Mammary epithelial cell (primary cell): Measurements from ENCODE around the gene CYB561A3.

Source experiments
- CTCF ChIP-seq, 2 donors: IDR thresholded peaks in 1 of 2; conservative IDR thresholded peaks in 1 of 2; 2 replicates each; pipeline ENCODE4 v1.5.1; 2011 to 2012; ENCODE audit warnings: inconsistent platforms in 2 of 2, low read length in 2 of 2, mild to moderate bottlenecking in 2 of 2, control low read depth in 1 of 2, low read depth in 1 of 2; ENCODE audit not compliant: insufficient read depth in 1 of 2; ENCODE audit errors: extremely low read depth in 1 of 2
- EZH2 ChIP-seq: IDR thresholded peaks from 2 replicates; pipeline ENCODE4 v1.6.1; 2012; ENCODE audit warnings: low read length, inconsistent platforms, borderline replicate concordance

- TF ChIP-seq CTCF (conservative IDR thresholded peaks at IDR 0.05 in 1 of 2, IDR thresholded peaks at IDR 0.05 in 1 of 2; ENCODE audit: extremely low read depth in 1 of 2, insufficient read depth in 1 of 2, low read depth in 1 of 2, low read length in 2 of 2) (no peak), EZH2 (no peak)
These were observed 29.3 kb downstream of the CYB561A3 start for GRCh38 chr11:61332281-61332796.
